ENCODE data around the gene APRT. TPM values are rescaled to one million over a fixed set of nuclear protein-coding genes. Genes with fewer than 3 reads are reported as not detected.

Gene APRT
- total RNA-seq, 2 experiments from 2014 or later, result 153 to 154 TPM

GRCh38 chr16:88804552-88805339, 7.0 kb downstream of the APRT start:
- no peak for TF ChIP-seq CTCF (IDR thresholded peaks at IDR 0.05)
- no peaks in the 10 kb centered on the region for H3K9me3 ChIP-seq (ENCODE audit: control insufficient read depth in 1 of 2, insufficient read depth in 1 of 2, low read length in 2 of 2)
- Mint-ChIP-seq H3K36me3 (ENCODE audit: low read depth) (peaks cover 4% of the 10 kb centered on the region), H3K27ac (no peak overlapping the region), H3K27me3 (no peaks in the 10 kb centered on the region), H3K4me3 (peak overlapping the region; percentile 48), H3K9me3 (no peaks in the 10 kb centered on the region), H3K4me1 (ENCODE audit: low read depth) (peaks cover 26% of the 10 kb centered on the region)
- ChIA-PET POLR2A (interaction anchor here (1.0 to 1.2 kb wide), 2 partner anchors 10 to 101 kb away, joined by 3 read pairs; no protein-coding TSS in a partner anchor), CTCF (interaction anchor here (1.2 kb wide), 1 partner anchor 11 kb away, joined by 3 read pairs; no protein-coding TSS in a partner anchor)
- H3K36me3 ChIP-seq (ENCODE audit: insufficient read depth, low read length), result peaks cover 17% of the 10 kb centered on the region
- no peak for ATAC-seq (ENCODE audit: poor library complexity)
- no peak overlapping the region for H3K4me3 ChIP-seq (ENCODE audit: low read length)
- DNase-seq, result peak in 3 of 14 experiments; percentile 42 to 58 (median 43)
- no peaks in the 10 kb centered on the region for H3K27me3 ChIP-seq (ENCODE audit: control insufficient read depth in 1 of 2, insufficient read depth in 2 of 2, low read length in 2 of 2)
- peaks cover 39% of the 10 kb centered on the region for H3K4me1 ChIP-seq (ENCODE audit: insufficient read depth, low read length)
- H3K27ac ChIP-seq (ENCODE audit: low read depth in 1 of 2, low read length in 2 of 2), result no peak overlapping the region
- intact Hi-C loops (cut with DNase I, micrococcal nuclease), result no loop called here

GRCh38 chr16:88804173-88804551, 7.6 kb downstream of the APRT start:
- no peaks in the 10 kb centered on the region for H3K27me3 Mint-ChIP-seq
- intact Hi-C loops (cut with DNase I, micrococcal nuclease), result no loop called here
- ATAC-seq (ENCODE audit: poor library complexity) (no peak), DNase-seq (peak in 1 of 14 experiments; percentile 41)
- ChIA-PET CTCF (interaction anchor here (1.2 kb wide), 1 partner anchor 12 kb away, joined by 3 read pairs; no protein-coding TSS in a partner anchor), POLR2A (interaction anchor here (1.2 to 2.0 kb wide), 3 partner anchors 8 to 100 kb away, joined by 3 to 18 read pairs (median 4); partner anchors contain the start of gene APRT)
- Histone ChIP-seq H3K36me3 (ENCODE audit: insufficient read depth, low read length) (peaks cover 12% of the 10 kb centered on the region), H3K4me1 (ENCODE audit: insufficient read depth, low read length) (peaks cover 39% of the 10 kb centered on the region), H3K27me3 (ENCODE audit: control insufficient read depth in 1 of 2, insufficient read depth in 2 of 2, low read length in 2 of 2) (no peaks in the 10 kb centered on the region), H3K9me3 (ENCODE audit: control insufficient read depth in 1 of 2, insufficient read depth in 1 of 2, low read length in 2 of 2) (no peaks in the 10 kb centered on the region), H3K4me3 (ENCODE audit: low read length) (no peak overlapping the region), H3K27ac (ENCODE audit: low read depth in 1 of 2, low read length in 2 of 2) (no peak overlapping the region)
- H3K27ac Mint-ChIP-seq, result no peak overlapping the region
- no peak for TF ChIP-seq CTCF (IDR thresholded peaks at IDR 0.05)
- H3K4me1 Mint-ChIP-seq (ENCODE audit: low read depth), result peaks cover 26% of the 10 kb centered on the region
- H3K36me3 Mint-ChIP-seq (ENCODE audit: low read depth), result no peaks in the 10 kb centered on the region
- H3K9me3 Mint-ChIP-seq, result no peaks in the 10 kb centered on the region
- H3K4me3 Mint-ChIP-seq, result peak overlapping the region; percentile 48

GRCh38 chr16:88803264-88803987, 8.3 kb downstream of the APRT start, which contains the start of gene CDT1:
CDT1 (plus strand) TSS chr16:88803789; CDS start chr16:88803832, 43 bp downstream.
- ChIA-PET CTCF (interaction anchor here (0.9 to 1.5 kb wide), 2 partner anchors 10 to 66 kb away, joined by 3 to 4 read pairs; no protein-coding TSS in a partner anchor), POLR2A (interaction anchor here (0.6 to 2.0 kb wide), 12 partner anchors 9 to 1070 kb away, joined by 3 to 18 read pairs (median 4); partner anchors contain the start of genes APRT, PIEZO1 and TCF25)
- H3K4me3 ChIP-seq (ENCODE audit: low read length), result peak within 1 kb of the TSS; percentile 67
- peaks cover 6% of the 10 kb centered on the region for H3K36me3 ChIP-seq (ENCODE audit: insufficient read depth, low read length)
- H3K9me3 ChIP-seq (ENCODE audit: control insufficient read depth in 1 of 2, insufficient read depth in 1 of 2, low read length in 2 of 2), result no peaks in the 10 kb centered on the region
- H3K27ac ChIP-seq (ENCODE audit: low read depth in 1 of 2, low read length in 2 of 2), result peak within 1 kb of the TSS; percentile 5 to 50
- H3K27me3 ChIP-seq (ENCODE audit: control insufficient read depth in 1 of 2, insufficient read depth in 2 of 2, low read length in 2 of 2), result no peaks in the 10 kb centered on the region
- Mint-ChIP-seq H3K4me1 (ENCODE audit: low read depth) (peaks cover 26% of the 10 kb centered on the region), H3K9me3 (no peaks in the 10 kb centered on the region), H3K36me3 (ENCODE audit: low read depth) (no peaks in the 10 kb centered on the region), H3K27me3 (no peaks in the 10 kb centered on the region), H3K27ac (peak within 1 kb of the TSS; percentile 86), H3K4me3 (peak within 1 kb of the TSS; percentile 92)
- TF ChIP-seq CTCF (IDR thresholded peaks at IDR 0.05), result no peak
- ATAC-seq (ENCODE audit: poor library complexity) (peak; percentile 58), DNase-seq (peak; percentile 67 to 95 (median 84))
- peaks cover 39% of the 10 kb centered on the region for H3K4me1 ChIP-seq (ENCODE audit: insufficient read depth, low read length)
- intact Hi-C loops (cut with DNase I, micrococcal nuclease), result loop anchor here (1.0 to 2.0 kb wide), 3 partner anchors 8 to 23 kb away; partner anchors contain the start of gene APRT (in 1 of the 2)
